ENCODE results near the gene TES. TPM values are rescaled to one million over a fixed set of nuclear protein-coding genes. Genes with fewer than 3 reads are reported as not detected.

TES gene
- total and polyA plus RNA-seq, 2 of the 13 experiments (the other 11 are each of a cell fraction or from before 2014, with no cell fraction given), result 21.6 to 23.0 TPM

DNA sequence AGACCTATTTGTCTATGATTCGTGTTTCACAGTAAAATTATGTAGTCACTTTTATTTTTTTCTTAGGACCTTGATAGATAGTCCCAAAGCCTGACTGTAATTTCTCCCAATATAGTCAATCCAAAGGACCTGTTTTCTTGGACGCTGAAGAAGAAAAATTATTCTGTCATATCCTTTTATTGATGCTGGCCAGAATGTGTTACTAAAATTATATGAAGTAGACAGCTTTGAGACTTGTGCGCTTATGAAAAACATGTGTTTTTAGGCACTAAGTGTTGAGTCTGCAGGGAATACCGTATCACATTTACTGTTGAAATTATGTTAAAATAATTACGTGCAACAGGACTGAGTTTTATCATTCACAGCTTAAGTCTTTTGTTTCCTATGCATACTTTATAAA is 17.9 kb downstream of the TES start:
- Histone ChIP-seq H3K79me2 (ENCODE audit: insufficient read depth, low read length) (peaks cover 4% of the 10 kb centered on the region), H3K4me1 (ENCODE audit: insufficient read depth, low read length) (peaks cover 28% of the 10 kb centered on the region), H3K9me3 (ENCODE audit: low read length) (no peaks in the 10 kb centered on the region), H3K27me3 (ENCODE audit: control insufficient read depth in 1 of 2, insufficient read depth in 2 of 2, low read length in 2 of 2) (no peaks in the 10 kb centered on the region), H3K27ac (ENCODE audit: extremely low read length, insufficient read depth, low read length) (no peak overlapping the region), H3K4me2 (ENCODE audit: low read depth, low read length) (no peak overlapping the region), H3K4me3 (replicated peaks in 1 of 3; ENCODE audit: insufficient read depth in 1 of 3, low read depth in 2 of 3, low read length in 3 of 3) (no peak overlapping the region), H3K36me3 (replicated peaks in 1 of 2; ENCODE audit: control insufficient read depth in 1 of 2, insufficient read depth in 2 of 2, low read length in 2 of 2) (no peaks in the 10 kb centered on the region), H4K20me1 (ENCODE audit: insufficient read depth, low read length) (no peaks in the 10 kb centered on the region), H3K9ac (ENCODE audit: insufficient read depth, low read depth, low read length) (no peak overlapping the region), H2AFZ (ENCODE audit: low read length) (no peak overlapping the region)
- intact Hi-C loops (cut with micrococcal nuclease; ENCODE audit: unreplicated experiment) (no loop called here), in situ Hi-C loops (cut with HindIII; ENCODE audit: extremely low pct_ligation_motif_present, low pct_unique_long_range_greater_than_20kb) (no loop called here)
- FAIRE-seq (no peak), DNase-seq (ENCODE audit: low spot score) (no peak), ATAC-seq (no peak)
- TF ChIP-seq, protein P1, sequence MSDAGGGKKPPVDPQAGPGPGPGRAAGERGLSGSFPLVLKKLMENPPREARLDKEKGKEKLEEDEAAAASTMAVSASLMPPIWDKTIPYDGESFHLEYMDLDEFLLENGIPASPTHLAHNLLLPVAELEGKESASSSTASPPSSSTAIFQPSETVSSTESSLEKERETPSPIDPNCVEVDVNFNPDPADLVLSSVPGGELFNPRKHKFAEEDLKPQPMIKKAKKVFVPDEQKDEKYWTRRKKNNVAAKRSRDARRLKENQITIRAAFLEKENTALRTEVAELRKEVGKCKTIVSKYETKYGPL (CRISPR knock-in tag; IDR thresholded peaks at IDR 0.05), result no peak
- TF ChIP-seq MAFF (IDR thresholded peaks at IDR 0.05; ENCODE audit: low read depth, low read length) (no peak), SATB2 (CRISPR knock-in tag; IDR thresholded peaks at IDR 0.05) (no peak), ZNF234 (CRISPR knock-in tag; conservative IDR thresholded peaks at IDR 0.05) (no peak), POGZ (CRISPR knock-in tag; IDR thresholded peaks at IDR 0.05) (no peak), GZF1 (CRISPR knock-in tag; IDR thresholded peaks at IDR 0.05) (no peak)
- POLR2A ChIA-PET, result no interaction called here
- 69% methylated on average over 5 of the region's 5 CpGs for WGBS (ENCODE audit: low lambda C conversion rate)
- no TSS peak for BruUV-seq (replicated peaks)
- CTCF ChIA-PET (ENCODE audit: low intra/inter-chr PET ratio, low total read pairs), result no interaction called here

DNA sequence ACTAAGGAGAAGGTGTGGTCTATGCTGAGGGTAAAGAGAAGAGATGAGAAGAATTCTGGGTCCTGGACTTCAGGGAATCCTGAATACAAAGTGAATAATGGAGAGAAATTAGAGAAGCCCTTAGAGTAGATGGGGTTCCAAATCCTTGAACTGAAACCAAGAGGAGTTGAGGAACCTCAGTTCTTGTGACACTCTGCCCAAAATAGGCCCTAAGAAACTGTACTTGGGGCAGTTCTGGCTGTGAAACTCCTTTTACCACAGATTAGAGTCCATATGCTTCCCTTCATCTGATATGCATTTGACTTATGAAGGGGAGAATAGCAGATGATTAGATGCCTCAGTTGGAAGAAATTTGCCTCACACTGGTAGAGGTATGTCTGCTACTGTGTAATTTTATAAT is 19.0 kb downstream of the TES start:
- Histone ChIP-seq H2AFZ (ENCODE audit: low read length) (no peak overlapping the region), H3K9ac (ENCODE audit: insufficient read depth, low read depth, low read length) (no peak overlapping the region), H3K27ac (ENCODE audit: extremely low read length, insufficient read depth, low read length) (no peak overlapping the region), H3K4me2 (ENCODE audit: low read depth, low read length) (no peak overlapping the region), H3K27me3 (ENCODE audit: control insufficient read depth in 1 of 2, insufficient read depth in 2 of 2, low read length in 2 of 2) (no peaks in the 10 kb centered on the region), H3K79me2 (ENCODE audit: insufficient read depth, low read length) (peaks cover 4% of the 10 kb centered on the region), H4K20me1 (ENCODE audit: insufficient read depth, low read length) (no peaks in the 10 kb centered on the region), H3K9me3 (ENCODE audit: low read length) (no peaks in the 10 kb centered on the region), H3K36me3 (replicated peaks in 1 of 2; ENCODE audit: control insufficient read depth in 1 of 2, insufficient read depth in 2 of 2, low read length in 2 of 2) (no peaks in the 10 kb centered on the region), H3K4me1 (ENCODE audit: insufficient read depth, low read length) (peaks cover 28% of the 10 kb centered on the region), H3K4me3 (replicated peaks in 1 of 3; ENCODE audit: insufficient read depth in 1 of 3, low read depth in 2 of 3, low read length in 3 of 3) (no peak overlapping the region)
- CTCF ChIA-PET (ENCODE audit: low intra/inter-chr PET ratio, low total read pairs), result no interaction called here
- intact Hi-C loops (cut with micrococcal nuclease; ENCODE audit: unreplicated experiment), result no loop called here
- in situ Hi-C loops (cut with HindIII; ENCODE audit: extremely low pct_ligation_motif_present, low pct_unique_long_range_greater_than_20kb), result no loop called here
- FAIRE-seq (no peak), DNase-seq (ENCODE audit: low spot score) (no peak), ATAC-seq (no peak)
- POLR2A ChIA-PET, result no interaction called here
- no TSS peak for BruUV-seq (replicated peaks)
- TF ChIP-seq NAIF1 (CRISPR knock-in tag; IDR thresholded peaks at IDR 0.05; ENCODE audit: borderline replicate concordance) (no peak), IRF2 (CRISPR knock-in tag; IDR thresholded peaks at IDR 0.05) (no peak), HOXA3 (CRISPR knock-in tag; IDR thresholded peaks at IDR 0.05) (no peak), PHF20 (CRISPR knock-in tag; IDR thresholded peaks at IDR 0.05) (no peak), CENPX (CRISPR knock-in tag; IDR thresholded peaks at IDR 0.05) (no peak), ZNF75D (CRISPR knock-in tag; IDR thresholded peaks at IDR 0.05; ENCODE audit: borderline replicate concordance) (no peak), NFIC (IDR thresholded peaks at IDR 0.05; ENCODE audit: low read length) (no peak), EHMT2 (IDR thresholded peaks at IDR 0.05; ENCODE audit: borderline replicate concordance, low read depth, low read length) (no peak), MTA3 (CRISPR knock-in tag; IDR thresholded peaks at IDR 0.05) (no peak), NR3C1 (CRISPR knock-in tag; IDR thresholded peaks at IDR 0.05) (no peak), TCF7L2 (IDR thresholded peaks at IDR 0.05; ENCODE audit: low read depth, low read length) (no peak), KLF16 (CRISPR knock-in tag; IDR thresholded peaks at IDR 0.05) (no peak), NFKB2 (CRISPR knock-in tag; IDR thresholded peaks at IDR 0.05; ENCODE audit: borderline replicate concordance) (no peak)
- TF ChIP-seq, protein P2, sequence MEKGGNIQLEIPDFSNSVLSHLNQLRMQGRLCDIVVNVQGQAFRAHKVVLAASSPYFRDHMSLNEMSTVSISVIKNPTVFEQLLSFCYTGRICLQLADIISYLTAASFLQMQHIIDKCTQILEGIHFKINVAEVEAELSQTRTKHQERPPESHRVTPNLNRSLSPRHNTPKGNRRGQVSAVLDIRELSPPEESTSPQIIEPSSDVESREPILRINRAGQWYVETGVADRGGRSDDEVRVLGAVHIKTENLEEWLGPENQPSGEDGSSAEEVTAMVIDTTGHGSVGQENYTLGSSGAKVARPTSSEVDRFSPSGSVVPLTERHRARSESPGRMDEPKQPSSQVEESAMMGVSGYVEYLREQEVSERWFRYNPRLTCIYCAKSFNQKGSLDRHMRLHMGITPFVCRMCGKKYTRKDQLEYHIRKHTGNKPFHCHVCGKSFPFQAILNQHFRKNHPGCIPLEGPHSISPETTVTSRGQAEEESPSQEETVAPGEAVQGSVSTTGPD (CRISPR knock-in tag; IDR thresholded peaks at IDR 0.05), result no peak
- TF ChIP-seq, protein P3, sequence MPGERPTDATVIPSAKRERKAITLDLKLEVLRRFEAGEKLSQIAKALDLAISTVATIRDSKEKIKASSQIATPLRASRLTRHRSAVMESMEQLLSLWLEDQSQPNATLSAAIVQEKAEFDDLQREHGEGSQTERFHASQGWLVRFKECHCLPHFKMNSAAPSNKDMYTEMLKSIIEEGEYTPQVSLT (CRISPR knock-in tag; IDR thresholded peaks at IDR 0.05; ENCODE audit: borderline replicate concordance, low read depth), result no peak

Data from HepG2 (cell line).